Neural crest cell (in vitro differentiated cells): ENCODE measurements around the gene HSPD1. TPM values are rescaled to one million over a fixed set of nuclear protein-coding genes. Genes with fewer than 3 reads are reported as not detected.
A peak's percentile ranks its signal among the peaks of the same experiment; 100 is the strongest.
"Not testable (repeated sequence)": the region's sequence is repeated elsewhere in the genome, so short reads cannot be mapped to it uniquely, and the experiment has no call there.

ENCODE experiments used
- DNase-seq: peaks from one replicate; pipeline ENCODE4 v3.0.0; 2021; ENCODE audit warnings: low read depth, mixed read lengths, low spot score
- H3K27ac Mint-ChIP-seq: one replicate; pipeline ENCODE4 v1.8.0; 2021; ENCODE audit warnings: mild to moderate bottlenecking, mixed read lengths; ENCODE audit not compliant: unreplicated experiment
- H3K27me3 Mint-ChIP-seq: 2 replicates; pipeline ENCODE4 v1.8.0; 2021; ENCODE audit warnings: low read depth, mild to moderate bottlenecking, mixed read lengths
- H3K36me3 Mint-ChIP-seq: 2 replicates; pipeline ENCODE4 v1.8.0; 2021; ENCODE audit warnings: low read depth, mild to moderate bottlenecking, mixed read lengths
- H3K4me1 Mint-ChIP-seq: 2 replicates; pipeline ENCODE4 v1.8.0; 2021; ENCODE audit warnings: mixed read lengths
- H3K4me3 Mint-ChIP-seq: one replicate; pipeline ENCODE4 v1.8.0; 2021; ENCODE audit warnings: mild to moderate bottlenecking, mixed read lengths
- H3K9me3 Mint-ChIP-seq: 2 replicates; pipeline ENCODE4 v1.8.0; 2021; ENCODE audit warnings: mixed read lengths
- total RNA-seq: library from RNA; stranded (reverse); gene quantifications from 2 replicates; pipeline ENCODE4 v1.2.1, GENCODE V29; 2021
- TF ChIP-seq, protein P1 (sequence below): fragments of 200-600 bp; sonication (generic); conservative IDR thresholded peaks from 2 replicates; pipeline ENCODE4 v1.5.0; 2021; ENCODE audit warnings: antibody characterized with exemption, mild to moderate bottlenecking

HSPD1 gene
- total RNA-seq, 1 donor from 2014 or later, result 563 TPM

DNA sequence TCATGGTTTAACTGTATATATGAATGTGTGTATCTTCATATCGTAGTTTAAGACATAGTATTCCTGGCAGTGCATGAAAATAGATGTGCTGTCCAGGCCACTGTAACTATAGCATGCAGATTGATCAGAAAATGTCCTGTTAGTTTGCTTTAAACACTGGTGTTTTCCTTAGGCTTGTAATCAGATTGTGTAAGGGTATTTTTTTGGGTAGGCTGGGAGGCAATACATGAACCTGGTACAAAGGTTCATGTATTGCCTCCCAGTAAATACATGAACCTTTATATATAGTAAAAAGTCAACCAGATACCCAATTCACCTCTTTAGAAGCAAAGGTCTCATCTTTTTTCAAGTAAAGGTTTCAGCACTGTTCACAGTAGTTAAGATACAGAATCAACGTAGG lies 44.7 kb downstream of the HSPD1 start:
- H3K27ac Mint-ChIP-seq, result no peak overlapping the region

DNA sequence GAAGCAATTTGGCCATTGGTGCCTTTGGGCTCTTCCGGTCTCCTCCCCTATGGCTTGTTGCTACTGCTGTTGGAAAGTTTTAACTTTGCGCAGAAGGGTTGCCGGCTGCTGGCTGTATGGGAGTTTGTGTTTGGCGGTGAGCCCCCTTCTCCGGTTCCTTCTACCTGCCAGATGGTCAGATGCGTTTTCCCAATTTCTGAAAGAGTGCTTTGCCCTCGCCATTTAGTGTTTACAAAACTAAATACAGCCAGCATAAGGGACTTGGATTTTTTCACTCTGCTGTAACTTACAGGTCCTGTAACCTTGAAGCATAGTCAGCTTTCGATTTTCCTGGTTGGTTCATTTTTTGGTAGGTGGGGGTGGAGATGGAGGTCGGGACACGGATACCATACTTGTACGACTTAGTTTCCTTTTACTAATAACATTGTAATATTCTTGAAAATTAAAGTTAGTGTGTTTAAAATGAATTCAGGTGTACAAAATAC lies 45.7 kb downstream of the HSPD1 start:
- no peak for DNase-seq
- H3K4me1 Mint-ChIP-seq, result peaks cover 23% of the 10 kb centered on the region
- H3K36me3 Mint-ChIP-seq, result no peaks in the 10 kb centered on the region
- H3K27ac Mint-ChIP-seq, result peak overlapping the region; percentile 100
- H3K27me3 Mint-ChIP-seq, result no peaks in the 10 kb centered on the region
- peak overlapping the region; percentile 99 for H3K4me3 Mint-ChIP-seq
- no peaks in the 10 kb centered on the region for H3K9me3 Mint-ChIP-seq
- TF ChIP-seq, protein P1, sequence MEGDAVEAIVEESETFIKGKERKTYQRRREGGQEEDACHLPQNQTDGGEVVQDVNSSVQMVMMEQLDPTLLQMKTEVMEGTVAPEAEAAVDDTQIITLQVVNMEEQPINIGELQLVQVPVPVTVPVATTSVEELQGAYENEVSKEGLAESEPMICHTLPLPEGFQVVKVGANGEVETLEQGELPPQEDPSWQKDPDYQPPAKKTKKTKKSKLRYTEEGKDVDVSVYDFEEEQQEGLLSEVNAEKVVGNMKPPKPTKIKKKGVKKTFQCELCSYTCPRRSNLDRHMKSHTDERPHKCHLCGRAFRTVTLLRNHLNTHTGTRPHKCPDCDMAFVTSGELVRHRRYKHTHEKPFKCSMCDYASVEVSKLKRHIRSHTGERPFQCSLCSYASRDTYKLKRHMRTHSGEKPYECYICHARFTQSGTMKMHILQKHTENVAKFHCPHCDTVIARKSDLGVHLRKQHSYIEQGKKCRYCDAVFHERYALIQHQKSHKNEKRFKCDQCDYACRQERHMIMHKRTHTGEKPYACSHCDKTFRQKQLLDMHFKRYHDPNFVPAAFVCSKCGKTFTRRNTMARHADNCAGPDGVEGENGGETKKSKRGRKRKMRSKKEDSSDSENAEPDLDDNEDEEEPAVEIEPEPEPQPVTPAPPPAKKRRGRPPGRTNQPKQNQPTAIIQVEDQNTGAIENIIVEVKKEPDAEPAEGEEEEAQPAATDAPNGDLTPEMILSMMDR, result no peak

More for the DNA sequence above, 44.7 kb downstream of the HSPD1 start:
- Mint-ChIP-seq H3K4me1 (peaks cover 23% of the 10 kb centered on the region), H3K4me3 (peak overlapping the region; percentile 99), H3K36me3 (no peaks in the 10 kb centered on the region), H3K27me3 (no peaks in the 10 kb centered on the region), H3K9me3 (no peaks in the 10 kb centered on the region)
- DNase-seq, result no peak
- TF ChIP-seq, protein P1, result no peak

DNA sequence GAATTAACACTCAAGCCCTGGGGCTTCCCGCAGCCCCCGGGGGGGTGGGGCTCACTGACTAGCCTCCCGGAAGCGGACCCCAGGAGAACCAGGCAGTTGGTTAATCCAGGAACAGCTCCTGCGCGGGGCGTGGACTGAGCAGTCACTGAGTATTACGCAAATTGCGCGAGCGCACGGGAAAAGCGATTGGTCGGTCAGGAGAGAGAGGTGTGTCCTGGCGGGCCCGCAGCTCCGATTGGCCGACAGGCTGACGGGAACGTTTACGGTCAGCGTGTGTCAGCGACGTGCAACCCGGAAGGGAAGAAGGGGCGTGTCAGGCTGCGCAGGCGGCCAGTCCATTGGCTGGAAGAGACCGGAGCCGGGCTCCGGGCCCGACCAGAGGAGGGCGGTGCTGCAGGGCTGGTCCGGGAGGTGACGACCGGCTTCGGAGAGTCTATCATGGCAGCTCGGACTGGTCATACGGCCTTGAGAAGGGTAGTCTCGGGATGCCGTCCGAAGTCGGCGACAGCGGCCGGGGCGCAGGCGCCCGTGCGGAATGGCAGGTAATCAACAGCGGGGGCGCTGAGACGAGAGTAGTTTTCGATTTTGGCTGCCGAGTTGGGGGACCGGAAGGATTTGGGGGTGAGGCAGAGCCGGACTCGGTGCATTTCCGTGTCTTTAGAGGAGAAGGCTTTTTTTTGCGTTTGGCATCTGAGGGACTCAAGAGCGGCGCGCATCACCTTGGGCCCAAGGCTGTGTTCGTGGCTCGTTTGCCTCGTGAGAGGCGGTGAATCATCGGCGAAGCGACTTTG lies 46.3 kb downstream of the HSPD1 start, which contains the start of gene COQ10B:
Gene COQ10B, plus strand, starts transcription at position 430 of the 791 bp plus-strand sequence. Its CDS starts 9 bp downstream, at position 439.
- peak; percentile 92 for DNase-seq
- Mint-ChIP-seq H3K4me1 (peaks cover 23% of the 10 kb centered on the region), H3K27me3 (no peaks in the 10 kb centered on the region), H3K9me3 (no peaks in the 10 kb centered on the region), H3K27ac (peak within 1 kb of the TSS; percentile 100), H3K36me3 (no peaks in the 10 kb centered on the region), H3K4me3 (peak within 1 kb of the TSS; percentile 99)
- TF ChIP-seq, protein P1, result no peak

DNA sequence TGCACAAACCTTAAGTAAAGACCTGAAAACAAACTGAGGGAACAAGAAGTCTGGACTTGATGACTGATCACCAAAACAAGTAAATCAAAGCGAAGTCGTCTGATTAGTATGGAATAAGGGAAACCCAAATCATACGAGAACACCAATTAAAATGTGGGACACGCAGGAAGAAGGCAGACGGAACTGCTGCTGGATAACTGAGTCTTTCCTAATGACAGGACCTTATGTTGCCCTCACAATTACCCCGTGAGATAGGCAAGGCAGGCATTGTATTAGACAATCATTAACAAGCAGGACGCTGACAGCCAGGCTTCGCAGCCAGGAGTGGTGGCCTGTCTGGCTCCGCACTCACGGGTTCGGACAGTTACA lies 46.9 kb downstream of the HSPD1 start:
- no peaks in the 10 kb centered on the region for H3K27me3 Mint-ChIP-seq
- H3K4me3 Mint-ChIP-seq, result peak overlapping the region; percentile 99
- peaks cover 23% of the 10 kb centered on the region for H3K4me1 Mint-ChIP-seq
- H3K27ac Mint-ChIP-seq, result peak overlapping the region; percentile 65
- H3K36me3 Mint-ChIP-seq, result no peaks in the 10 kb centered on the region
- H3K9me3 Mint-ChIP-seq, result no peaks in the 10 kb centered on the region
- TF ChIP-seq, protein P1, result no peak
- no peak for DNase-seq

DNA sequence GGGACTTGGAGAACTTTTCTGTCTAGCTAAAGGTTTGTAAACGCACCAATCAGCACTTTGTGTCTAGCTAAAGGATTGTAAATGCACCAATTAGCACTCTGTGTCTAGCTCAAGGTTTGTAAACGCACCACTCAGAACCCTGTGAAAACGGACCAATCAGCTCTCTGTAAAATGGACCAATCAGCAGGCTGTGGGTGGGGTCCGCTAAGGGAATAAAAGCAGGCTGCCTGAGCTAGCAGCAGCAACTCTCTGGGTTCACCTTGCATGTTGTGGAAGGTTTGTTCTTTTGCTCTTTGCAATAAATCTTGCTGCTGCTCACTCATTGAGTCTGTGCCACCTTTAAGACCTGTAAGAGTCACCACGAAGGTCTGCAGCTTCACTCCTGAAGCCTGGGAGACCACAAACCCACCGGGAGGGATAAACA lies 48.7 kb downstream of the HSPD1 start:
- Mint-ChIP-seq H3K4me3 (peak overlapping the region; percentile 86), H3K4me1 (peaks cover 23% of the 10 kb centered on the region)
- H3K9me3 Mint-ChIP-seq, H3K36me3 Mint-ChIP-seq, H3K27ac Mint-ChIP-seq, H3K27me3 Mint-ChIP-seq, DNase-seq: not testable (repeated sequence)

GRCh38 chr2:197450465-197450864 lies 49.2 kb downstream of the HSPD1 start:
- Mint-ChIP-seq H3K36me3 (no peaks in the 10 kb centered on the region), H3K27me3 (no peaks in the 10 kb centered on the region), H3K4me3 (no peak overlapping the region), H3K4me1 (peaks cover 23% of the 10 kb centered on the region), H3K9me3 (no peaks in the 10 kb centered on the region), H3K27ac (no peak overlapping the region)
- TF ChIP-seq, protein P1, result no peak
- no peak for DNase-seq
